ENCODE data around the gene NRF1. TPM values are rescaled to one million over a fixed set of nuclear protein-coding genes. Genes with fewer than 3 reads are reported as not detected.

The NRF1 gene
- total and polyA plus RNA-seq, 2 of the 13 experiments (the other 11 are each of a cell fraction or from before 2014, with no cell fraction given): 9.3 to 10.1 TPM

DNA sequence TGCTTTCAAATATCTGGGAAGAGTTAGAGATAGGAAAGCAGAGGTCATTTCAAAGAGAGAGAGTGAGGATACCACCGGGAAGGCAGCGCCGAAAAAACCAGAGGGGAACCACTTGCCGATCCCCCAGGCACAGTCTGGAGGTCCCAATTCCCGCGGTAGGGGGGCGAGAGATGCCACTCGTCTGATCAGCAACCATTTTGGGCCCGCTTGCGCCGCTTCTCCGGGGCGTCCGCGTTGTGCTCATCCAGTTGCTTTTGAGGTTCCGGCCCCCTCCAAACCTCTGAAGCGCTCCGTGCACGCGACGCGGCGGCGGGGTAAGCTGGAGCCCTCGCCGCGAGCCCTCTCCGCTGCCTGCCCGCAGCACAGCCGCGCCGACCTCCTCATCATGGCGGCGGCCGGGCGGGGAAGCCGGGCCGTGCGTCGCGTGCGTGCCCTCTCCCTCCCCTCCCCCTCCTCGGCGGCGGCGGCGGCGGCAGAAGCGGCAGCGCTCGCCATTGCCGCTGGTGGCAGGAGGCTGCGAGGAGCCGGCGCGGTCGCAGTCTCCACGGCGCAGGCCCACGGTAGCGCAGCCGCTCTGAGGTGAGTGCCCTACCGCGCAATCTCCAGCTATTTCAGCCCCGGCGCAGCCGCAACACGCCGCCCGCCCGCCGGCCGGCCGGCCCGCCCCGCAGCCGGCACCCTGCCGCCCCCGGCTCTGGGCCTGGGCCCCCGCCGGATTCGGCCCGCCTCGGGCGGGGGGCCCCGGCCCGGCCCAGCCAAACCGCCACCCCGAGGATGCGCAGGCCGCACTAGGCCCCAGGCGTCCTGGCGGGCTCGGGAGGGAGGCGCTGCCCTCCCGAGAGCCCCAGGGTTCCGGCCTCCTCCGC is at the start of gene NRF1 (continued):
- TF ChIP-seq, protein P1, sequence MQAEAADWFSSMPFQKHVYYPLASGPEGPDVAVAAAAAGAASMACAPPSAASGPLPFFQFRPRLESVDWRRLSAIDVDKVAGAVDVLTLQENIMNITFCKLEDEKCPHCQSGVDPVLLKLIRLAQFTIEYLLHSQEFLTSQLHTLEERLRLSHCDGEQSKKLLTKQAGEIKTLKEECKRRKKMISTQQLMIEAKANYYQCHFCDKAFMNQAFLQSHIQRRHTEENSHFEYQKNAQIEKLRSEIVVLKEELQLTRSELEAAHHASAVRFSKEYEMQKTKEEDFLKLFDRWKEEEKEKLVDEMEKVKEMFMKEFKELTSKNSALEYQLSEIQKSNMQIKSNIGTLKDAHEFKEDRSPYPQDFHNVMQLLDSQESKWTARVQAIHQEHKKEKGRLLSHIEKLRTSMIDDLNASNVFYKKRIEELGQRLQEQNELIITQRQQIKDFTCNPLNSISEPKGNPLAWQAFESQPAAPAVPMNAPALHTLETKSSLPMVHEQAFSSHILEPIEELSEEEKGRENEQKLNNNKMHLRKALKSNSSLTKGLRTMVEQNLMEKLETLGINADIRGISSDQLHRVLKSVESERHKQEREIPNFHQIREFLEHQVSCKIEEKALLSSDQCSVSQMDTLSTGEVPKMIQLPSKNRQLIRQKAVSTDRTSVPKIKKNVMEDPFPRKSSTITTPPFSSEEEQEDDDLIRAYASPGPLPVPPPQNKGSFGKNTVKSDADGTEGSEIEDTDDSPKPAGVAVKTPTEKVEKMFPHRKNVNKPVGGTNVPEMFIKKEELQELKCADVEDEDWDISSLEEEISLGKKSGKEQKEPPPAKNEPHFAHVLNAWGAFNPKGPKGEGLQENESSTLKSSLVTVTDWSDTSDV (CRISPR knock-in tag; IDR thresholded peaks at IDR 0.05): no peak
- TF ChIP-seq ZNF350 (CRISPR knock-in tag; IDR thresholded peaks at IDR 0.05; ENCODE audit: borderline replicate concordance, low read depth) (no peak), SP2 (CRISPR knock-in tag; IDR thresholded peaks at IDR 0.05) (no peak), HMG20B (CRISPR knock-in tag; conservative IDR thresholded peaks at IDR 0.05) (no peak), SALL1 (CRISPR knock-in tag; IDR thresholded peaks at IDR 0.05) (peak; percentile 77), PAF1 (CRISPR knock-in tag; IDR thresholded peaks at IDR 0.05) (no peak), HOXD1 (CRISPR knock-in tag; IDR thresholded peaks at IDR 0.05) (peak; percentile 11; the same call in 1 of the 2 replicates), BHLHE40 (IDR thresholded peaks at IDR 0.05; ENCODE audit: low read length) (peak; percentile 81), ZNF850 (CRISPR knock-in tag; conservative IDR thresholded peaks at IDR 0.05) (no peak), ZNF652 (CRISPR knock-in tag; IDR thresholded peaks at IDR 0.05; ENCODE audit: borderline replicate concordance, low read depth) (no peak), ZNF546 (CRISPR knock-in tag; conservative IDR thresholded peaks at IDR 0.05) (no peak), POGZ (CRISPR knock-in tag; IDR thresholded peaks at IDR 0.05) (no peak; the same call in none of the 2 replicates), ZNF549 (CRISPR knock-in tag; IDR thresholded peaks at IDR 0.05) (no peak), ATF7 (IDR thresholded peaks at IDR 0.05) (no peak), ATF7 (CRISPR knock-in tag; IDR thresholded peaks at IDR 0.05) (no peak), ZNF775 (CRISPR knock-in tag; IDR thresholded peaks at IDR 0.05; ENCODE audit: borderline replicate concordance) (no peak), TCF12 (IDR thresholded peaks at IDR 0.05) (no peak), TCF12 (CRISPR knock-in tag; IDR thresholded peaks at IDR 0.05) (peak; percentile 64; the same call in 1 of the 2 replicates), ZNF264 (CRISPR knock-in tag; IDR thresholded peaks at IDR 0.05) (peak; percentile 83; the same call in 1 of the 2 replicates), ZMYM4 (CRISPR knock-in tag; IDR thresholded peaks at IDR 0.05) (peak; percentile 91; the same call in 1 of the 2 replicates), ZNF615 (CRISPR knock-in tag; IDR thresholded peaks at IDR 0.05; ENCODE audit: borderline replicate concordance) (no peak), ZNF263 (CRISPR knock-in tag; IDR thresholded peaks at IDR 0.05) (0 out of 2 replicates have a peak, but pooled peaks have one; percentile 6), ZNF10 (CRISPR knock-in tag; IDR thresholded peaks at IDR 0.05; ENCODE audit: borderline replicate concordance, low read depth) (no peak), RFX3 (CRISPR knock-in tag; IDR thresholded peaks at IDR 0.05) (no peak), YEATS2 (CRISPR knock-in tag; IDR thresholded peaks at IDR 0.05; ENCODE audit: borderline replicate concordance) (0 out of 2 replicates have a peak, but pooled peaks have one; percentile 59), HOXA7 (CRISPR knock-in tag; IDR thresholded peaks at IDR 0.05) (no peak)
- TF ChIP-seq, protein P2, sequence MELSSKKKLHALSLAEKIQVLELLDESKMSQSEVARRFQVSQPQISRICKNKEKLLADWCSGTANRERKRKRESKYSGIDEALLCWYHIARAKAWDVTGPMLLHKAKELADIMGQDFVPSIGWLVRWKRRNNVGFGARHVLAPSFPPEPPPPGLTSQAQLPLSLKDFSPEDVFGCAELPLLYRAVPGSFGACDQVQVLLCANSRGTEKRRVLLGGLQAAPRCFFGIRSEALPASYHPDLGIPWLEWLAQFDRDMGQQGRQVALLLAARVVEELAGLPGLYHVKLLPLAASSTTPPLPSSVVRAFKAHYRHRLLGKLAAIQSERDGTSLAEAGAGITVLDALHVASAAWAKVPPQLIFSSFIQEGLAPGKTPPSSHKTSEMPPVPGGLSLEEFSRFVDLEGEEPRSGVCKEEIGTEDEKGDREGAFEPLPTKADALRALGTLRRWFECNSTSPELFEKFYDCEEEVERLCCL (CRISPR knock-in tag; IDR thresholded peaks at IDR 0.05; ENCODE audit: borderline replicate concordance): no peak
- TF ChIP-seq, protein P3, sequence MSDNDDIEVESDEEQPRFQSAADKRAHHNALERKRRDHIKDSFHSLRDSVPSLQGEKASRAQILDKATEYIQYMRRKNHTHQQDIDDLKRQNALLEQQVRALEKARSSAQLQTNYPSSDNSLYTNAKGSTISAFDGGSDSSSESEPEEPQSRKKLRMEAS (IDR thresholded peaks at IDR 0.05): peak; percentile 92
